Astrocyte of the spinal cord (primary cell): ENCODE results near the gene PRKAR1B.

ENCODE experiments used
- DNase-seq: peaks from one replicate; pipeline ENCODE4 v3.0.0; 2011; ENCODE audit warnings: low read depth, low spot score
- H3K4me3 ChIP-seq: 2 replicates; pipeline ENCODE4 v1.5.1; 2011; ENCODE audit warnings: low read depth, mild to moderate bottlenecking, low read length, moderate library complexity
- CTCF ChIP-seq: IDR thresholded peaks from 2 replicates; pipeline ENCODE4 v1.5.1; 2012; ENCODE audit warnings: low read depth, mild to moderate bottlenecking, low read length, inconsistent platforms
- in situ Hi-C: cut with HindIII; loops from 2 replicates; pipeline ENCODE4 v1.10.0; 2017; ENCODE audit warnings: low sequenced_read_pairs

The PRKAR1B gene

DNA sequence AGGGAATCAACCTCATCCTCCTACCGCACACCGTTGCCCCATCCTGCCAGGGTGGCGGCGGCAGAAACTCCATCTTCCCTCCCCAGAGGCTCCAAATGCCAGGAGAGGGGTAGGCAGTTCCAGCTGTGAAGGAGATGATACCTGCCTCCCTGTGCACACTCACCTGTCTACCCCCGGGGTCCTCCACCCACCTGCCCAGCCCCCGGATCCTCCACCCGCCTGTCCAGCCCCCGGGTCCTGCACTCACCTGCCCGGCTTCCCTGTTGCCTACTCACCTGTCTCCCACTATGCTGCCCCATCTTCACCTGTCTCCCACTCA is 14.0 kb downstream of the PRKAR1B start:
- no peak overlapping the region for H3K4me3 ChIP-seq
- no peak for TF ChIP-seq CTCF
- in situ Hi-C loops = no loop called here
- DNase-seq = no peak

GRCh38 chr7:712381-713138 is 14.5 kb downstream of the PRKAR1B start:
- in situ Hi-C loops = no loop called here
- DNase-seq = no peak
- TF ChIP-seq CTCF = no peak
- peak overlapping the region; percentile 36 for H3K4me3 ChIP-seq

DNA sequence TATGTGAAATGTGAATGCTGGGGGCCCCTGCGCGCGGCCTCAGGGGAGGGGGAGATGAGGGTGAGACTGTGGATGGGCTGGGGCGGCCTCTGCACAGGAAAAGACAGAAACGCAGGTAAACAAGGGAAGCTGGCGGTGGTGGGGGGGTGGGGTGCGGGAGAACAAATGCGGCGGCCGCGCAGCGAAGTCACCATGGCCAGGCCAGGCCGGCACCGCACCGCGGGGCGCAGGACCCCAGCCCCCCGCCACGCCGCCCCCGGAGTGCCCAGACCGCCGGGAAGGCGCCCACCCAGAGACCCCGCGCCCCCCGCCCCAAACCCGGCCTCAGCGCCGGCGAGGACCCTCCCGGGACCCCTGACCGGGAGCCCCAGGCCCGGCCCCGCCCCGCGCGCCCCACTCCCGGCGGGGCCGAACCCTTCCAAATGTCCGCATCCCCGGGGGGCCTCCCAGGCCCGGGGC is 15.1 kb downstream of the PRKAR1B start:
- in situ Hi-C loops = no loop called here
- no peak for TF ChIP-seq CTCF
- no peak for DNase-seq
- H3K4me3 ChIP-seq = peak overlapping the region; percentile 36

- H3K4me3 ChIP-seq = peak overlapping the region; percentile 36
Measured at GRCh38 chr7:711093-711921, 15.8 kb downstream of the PRKAR1B start.

DNA sequence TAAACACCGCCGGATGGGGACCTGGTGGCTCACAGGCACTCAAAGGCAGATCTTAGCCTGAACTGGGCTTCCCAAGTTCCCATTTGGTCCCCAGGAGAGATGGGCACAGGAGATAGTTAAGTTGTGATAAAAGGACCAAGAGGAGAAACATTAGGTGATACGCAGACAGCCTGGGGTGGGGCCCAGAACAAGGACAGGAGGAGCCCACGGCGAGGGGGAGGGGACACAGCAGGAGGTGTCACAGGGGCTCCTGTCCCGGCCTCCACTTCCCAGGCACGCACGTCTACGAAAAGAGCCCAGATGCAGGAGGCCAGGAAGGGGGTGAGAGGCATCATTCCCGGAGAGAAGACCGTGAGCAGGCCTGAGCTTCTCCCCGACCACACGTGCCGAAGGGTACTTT is 16.9 kb downstream of the PRKAR1B start:
- DNase-seq = no peak
- in situ Hi-C loops = no loop called here
- no peak for TF ChIP-seq CTCF
- no peak overlapping the region for H3K4me3 ChIP-seq

More at GRCh38 chr7:711093-711921, 15.8 kb downstream of the PRKAR1B start:
- in situ Hi-C loops = no loop called here
- TF ChIP-seq CTCF = no peak
- DNase-seq = no peak

DNA sequence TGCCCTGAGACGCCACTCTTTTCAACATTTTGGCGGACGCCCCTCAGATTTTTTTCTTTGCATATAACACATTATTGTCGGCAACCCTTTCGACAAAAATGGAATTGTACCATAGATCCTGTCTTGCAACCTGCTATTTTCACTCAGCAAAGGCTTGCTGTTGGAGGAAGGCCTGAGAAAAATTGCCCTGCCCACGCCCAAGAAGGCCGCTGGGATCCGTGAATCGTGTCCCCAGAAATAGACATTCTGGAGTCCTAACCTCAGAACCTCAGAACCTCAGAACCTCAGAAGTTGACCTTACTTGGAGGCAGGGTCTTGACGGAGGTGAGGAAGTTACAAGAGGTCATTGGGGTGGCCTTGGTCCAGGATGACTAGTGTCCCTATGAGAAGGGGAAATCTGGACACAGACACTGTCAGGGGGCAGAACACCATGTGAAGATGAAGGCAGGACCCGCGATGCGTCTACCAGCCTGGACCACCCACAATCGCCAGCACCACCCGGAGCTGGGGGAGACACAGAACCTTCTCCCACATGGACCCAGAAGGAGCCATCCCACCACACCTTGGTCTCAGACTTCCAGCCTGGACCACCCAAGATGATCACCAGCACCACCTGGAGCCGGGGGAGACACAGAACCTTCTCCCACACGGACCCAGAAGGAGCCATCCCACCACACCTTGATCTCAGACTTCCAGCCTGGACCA is 19.6 kb downstream of the PRKAR1B start:
- no peak for DNase-seq
- TF ChIP-seq CTCF = no peak
- H3K4me3 ChIP-seq = no peak overlapping the region
- in situ Hi-C loops = no loop called here
